GM21367 (cell line): ENCODE results near the gene COQ10B.
"Not testable (repeated sequence)": the region's sequence is repeated elsewhere in the genome, so short reads cannot be mapped to it uniquely, and the experiment has no call there.

ENCODE experiments used
- ATAC-seq: cut with Tn5 transposase; IDR thresholded peaks from one replicate; pipeline ENCODE4 v1.9.1; 2021; ENCODE audit not compliant: unreplicated experiment

The COQ10B gene

DNA sequence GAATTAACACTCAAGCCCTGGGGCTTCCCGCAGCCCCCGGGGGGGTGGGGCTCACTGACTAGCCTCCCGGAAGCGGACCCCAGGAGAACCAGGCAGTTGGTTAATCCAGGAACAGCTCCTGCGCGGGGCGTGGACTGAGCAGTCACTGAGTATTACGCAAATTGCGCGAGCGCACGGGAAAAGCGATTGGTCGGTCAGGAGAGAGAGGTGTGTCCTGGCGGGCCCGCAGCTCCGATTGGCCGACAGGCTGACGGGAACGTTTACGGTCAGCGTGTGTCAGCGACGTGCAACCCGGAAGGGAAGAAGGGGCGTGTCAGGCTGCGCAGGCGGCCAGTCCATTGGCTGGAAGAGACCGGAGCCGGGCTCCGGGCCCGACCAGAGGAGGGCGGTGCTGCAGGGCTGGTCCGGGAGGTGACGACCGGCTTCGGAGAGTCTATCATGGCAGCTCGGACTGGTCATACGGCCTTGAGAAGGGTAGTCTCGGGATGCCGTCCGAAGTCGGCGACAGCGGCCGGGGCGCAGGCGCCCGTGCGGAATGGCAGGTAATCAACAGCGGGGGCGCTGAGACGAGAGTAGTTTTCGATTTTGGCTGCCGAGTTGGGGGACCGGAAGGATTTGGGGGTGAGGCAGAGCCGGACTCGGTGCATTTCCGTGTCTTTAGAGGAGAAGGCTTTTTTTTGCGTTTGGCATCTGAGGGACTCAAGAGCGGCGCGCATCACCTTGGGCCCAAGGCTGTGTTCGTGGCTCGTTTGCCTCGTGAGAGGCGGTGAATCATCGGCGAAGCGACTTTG, at the start of gene COQ10B:
TSS of gene COQ10B (plus strand) at position 430 of the 791 bp plus-strand sequence. CDS start at position 439, 9 bp downstream.
- ATAC-seq = peak; percentile 96

- ATAC-seq = no peak
Observed at GRCh38 chr2:197405582-197405981, 47.8 kb upstream of the COQ10B start.

DNA sequence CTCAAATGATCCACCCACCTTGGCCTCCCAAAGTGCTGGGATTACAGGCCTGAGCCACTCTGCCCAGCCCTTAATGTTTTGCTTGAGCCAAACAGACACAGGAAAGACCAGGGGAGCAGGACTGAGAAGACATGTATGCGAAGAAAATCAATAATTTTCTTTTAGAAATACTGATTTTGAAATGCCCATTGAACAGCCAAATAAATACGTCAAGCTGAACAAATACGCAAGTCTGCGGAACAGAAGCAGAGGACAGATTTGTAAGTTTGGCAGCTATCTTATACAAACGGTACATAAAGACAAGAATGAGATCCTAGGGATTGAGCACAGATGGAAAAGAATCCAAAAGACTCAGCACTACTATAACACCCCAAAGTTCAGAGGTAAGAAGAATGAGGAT, 39.3 kb upstream of the COQ10B start:
- no peak for ATAC-seq

DNA sequence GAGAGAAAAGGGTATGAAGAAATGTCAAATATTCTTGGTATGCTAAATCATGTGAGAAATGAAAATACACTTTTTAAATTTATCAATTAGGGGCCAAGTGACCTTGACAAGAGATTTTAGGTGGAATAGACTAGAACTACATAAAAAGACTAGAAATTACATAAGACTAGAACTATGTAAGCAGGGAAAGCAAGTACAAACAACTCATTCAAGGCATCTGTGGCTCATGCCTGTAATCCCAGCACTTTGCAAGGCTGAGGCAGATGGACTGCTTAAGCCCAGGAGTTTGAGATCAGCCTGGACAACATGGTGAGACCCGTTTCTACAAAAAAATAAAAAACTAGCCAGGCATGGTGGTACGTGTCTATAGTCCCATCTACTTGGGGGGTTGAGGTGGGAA, 38.8 kb upstream of the COQ10B start:
- no peak for ATAC-seq

- ATAC-seq = no peak
Observed at GRCh38 chr2:197416268-197416667, 37.1 kb upstream of the COQ10B start.

DNA sequence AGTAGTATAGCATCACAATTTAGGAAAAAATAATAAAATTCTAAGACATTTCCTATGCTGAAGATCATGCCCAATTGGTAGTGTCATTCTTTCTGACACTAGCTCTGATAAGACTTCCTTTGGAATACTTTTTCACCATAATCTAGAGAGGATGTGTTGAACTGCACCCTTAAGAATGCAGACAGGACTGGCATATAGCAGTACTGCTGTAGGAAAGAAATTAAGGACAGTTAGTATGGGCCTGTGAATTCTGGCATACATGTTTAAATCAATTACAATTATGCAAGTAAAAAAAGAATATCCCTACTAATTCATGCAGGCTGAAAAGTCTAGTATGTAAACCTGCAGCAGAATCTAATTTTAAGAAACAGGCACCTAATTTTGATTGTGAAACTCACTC, 33.9 kb upstream of the COQ10B start:
- no peak for ATAC-seq

GRCh38 chr2:197423307-197423706, 30.0 kb upstream of the COQ10B start:
- ATAC-seq = no peak

GRCh38 chr2:197425550-197425949, 27.8 kb upstream of the COQ10B start:
- no peak for ATAC-seq

- ATAC-seq = no peak
Observed at GRCh38 chr2:197426723-197427603, 26.4 kb upstream of the COQ10B start.

DNA sequence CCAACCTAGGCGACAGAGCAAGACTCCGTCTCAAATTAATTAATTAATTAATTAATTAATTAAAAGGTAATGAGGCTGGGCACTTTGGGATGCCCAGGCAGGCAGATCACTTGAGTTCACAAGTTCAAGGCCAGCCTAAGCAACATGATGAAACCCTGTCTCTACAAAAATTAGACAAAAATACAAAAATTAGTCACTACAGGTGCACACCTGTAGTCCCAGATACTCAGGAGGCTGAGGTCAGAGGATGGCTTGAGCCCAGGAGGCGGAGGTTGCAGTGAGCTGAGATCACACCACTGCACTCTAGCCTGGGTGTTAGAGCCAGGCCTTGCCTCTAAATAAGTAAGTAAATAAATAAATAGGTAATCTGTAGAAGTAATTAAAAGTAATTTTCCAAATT, 25.4 kb upstream of the COQ10B start:
- no peak for ATAC-seq

DNA sequence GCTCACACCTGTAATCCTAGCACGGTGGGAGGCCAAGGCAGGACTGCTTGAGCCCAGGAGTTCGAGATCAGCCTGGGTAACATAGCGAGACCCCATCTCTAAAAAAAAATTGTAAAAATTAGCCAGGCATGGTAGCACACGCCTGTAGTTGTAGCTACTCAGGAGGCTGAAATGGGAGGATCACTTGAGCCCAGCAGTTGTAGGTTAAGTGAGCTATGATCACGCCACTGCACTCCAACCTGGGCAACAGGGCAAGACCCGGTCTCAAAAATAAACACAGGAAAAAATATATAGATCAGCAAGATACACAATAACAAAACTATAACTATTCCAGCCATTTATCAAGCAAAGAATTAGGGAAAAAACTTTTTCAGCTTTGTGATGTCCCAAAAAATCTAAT, 21.5 kb upstream of the COQ10B start:
- ATAC-seq = no peak

GRCh38 chr2:197432527-197432926, 20.8 kb upstream of the COQ10B start:
- ATAC-seq = not testable (repeated sequence)

DNA sequence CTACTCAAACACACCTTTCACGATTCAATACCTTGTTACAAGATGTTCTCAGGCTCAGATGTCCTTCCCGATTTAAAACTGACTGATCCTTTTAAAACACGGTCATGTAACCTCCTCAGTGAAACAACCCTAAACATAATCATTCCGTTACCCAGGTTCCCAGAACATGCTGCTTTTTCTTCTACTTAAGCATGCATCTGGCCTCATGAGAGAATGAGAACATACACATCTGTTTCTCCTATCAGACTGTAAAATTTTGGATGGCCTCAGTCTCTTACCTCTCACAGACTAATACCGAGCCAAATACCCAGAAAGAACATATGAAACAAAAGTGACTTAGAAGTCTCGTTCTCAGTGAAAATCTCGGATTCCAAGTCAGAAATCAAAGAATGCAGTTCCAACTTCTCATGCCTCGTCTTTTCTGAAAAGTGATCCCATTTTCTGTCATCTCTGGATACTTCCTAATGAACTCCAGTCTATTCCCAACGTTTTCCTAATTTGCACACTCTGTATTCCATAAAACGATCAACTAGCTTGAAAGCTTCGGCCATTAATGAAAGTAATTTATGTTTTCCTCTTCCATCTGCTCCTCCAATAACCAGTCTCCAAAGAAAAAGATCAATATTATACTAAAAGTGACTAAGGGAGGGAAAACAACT, 19.4 kb upstream of the COQ10B start:
- no peak for ATAC-seq

- peak; percentile 89 for ATAC-seq
Observed at GRCh38 chr2:197434541-197435513, 18.5 kb upstream of the COQ10B start, which contains the start of gene SF3B1. SF3B1 (minus strand) TSS chr2:197435028; CDS start chr2:197434999, 29 bp downstream.

- peak; percentile 1 for ATAC-seq
Observed at GRCh38 chr2:197435598-197436420, 17.5 kb upstream of the COQ10B start.

DNA sequence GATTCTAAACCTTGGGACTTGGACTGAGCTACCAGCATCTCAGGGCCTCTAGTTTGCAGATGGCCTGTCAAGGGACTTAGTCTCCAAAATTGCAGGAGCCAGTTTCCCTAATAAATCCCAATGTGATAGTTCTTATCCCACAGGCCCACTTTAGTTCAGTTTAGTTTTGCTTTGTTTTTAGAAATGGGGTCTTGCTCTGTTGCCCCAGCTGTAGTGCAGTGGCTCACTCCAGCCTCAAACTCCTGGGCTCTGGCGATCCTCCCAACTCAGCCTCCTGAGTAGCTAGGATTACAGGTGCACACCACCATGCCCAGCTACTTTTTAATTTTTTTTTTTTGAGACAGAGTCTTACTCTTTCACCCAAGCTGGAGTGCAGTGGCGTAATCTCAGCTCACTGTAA, 16.0 kb upstream of the COQ10B start:
- ATAC-seq = no peak

GRCh38 chr2:197442857-197443256, 10.5 kb upstream of the COQ10B start:
- no peak for ATAC-seq

DNA sequence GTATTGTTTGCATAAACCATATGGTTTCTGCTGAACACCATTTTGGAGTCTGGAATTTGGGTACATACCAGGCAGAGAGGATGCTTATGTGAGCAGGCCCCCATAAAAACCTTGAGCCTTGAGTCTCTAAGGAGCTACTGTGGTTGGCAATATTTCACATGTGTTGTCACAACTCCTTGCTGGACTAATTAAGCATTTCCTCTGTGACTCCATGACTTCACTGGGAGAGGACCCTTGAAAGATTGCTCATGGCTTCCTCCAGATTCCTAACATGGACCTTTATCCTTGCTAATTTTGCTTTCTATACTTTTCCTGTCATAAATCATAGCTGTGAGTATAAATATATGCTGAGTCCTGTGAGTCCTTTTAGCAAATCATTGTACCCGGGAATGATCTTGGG, 7.6 kb upstream of the COQ10B start:
- no peak for ATAC-seq

DNA sequence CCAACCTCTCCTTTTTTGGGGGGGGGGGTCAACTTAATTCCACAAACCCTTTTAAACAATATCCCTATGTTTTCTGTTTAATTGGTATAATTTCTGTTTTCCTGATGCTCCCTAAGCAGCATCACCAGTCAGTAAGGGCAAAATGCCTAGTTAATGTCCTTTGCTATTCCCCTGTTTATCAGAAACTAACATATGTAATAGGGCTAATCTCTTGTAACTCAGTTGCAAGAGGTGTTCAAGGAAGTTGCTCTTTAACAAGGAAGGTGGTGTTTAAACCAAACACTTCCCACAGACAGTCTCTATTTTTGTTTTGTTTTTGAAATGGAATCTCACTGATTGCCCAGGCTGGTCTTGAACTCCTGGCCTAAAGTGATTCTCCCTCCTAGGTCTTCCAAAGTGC, 6.5 kb upstream of the COQ10B start:
- ATAC-seq = no peak
